CD1c-positive myeloid dendritic cell (primary cell): ENCODE results near the gene NFATC1.

Experiments
- DNase-seq: peaks from one replicate; pipeline ENCODE4 v3.0.0-alpha.2; 2016; ENCODE audit errors: extremely low spot score

NFATC1 gene

DNA sequence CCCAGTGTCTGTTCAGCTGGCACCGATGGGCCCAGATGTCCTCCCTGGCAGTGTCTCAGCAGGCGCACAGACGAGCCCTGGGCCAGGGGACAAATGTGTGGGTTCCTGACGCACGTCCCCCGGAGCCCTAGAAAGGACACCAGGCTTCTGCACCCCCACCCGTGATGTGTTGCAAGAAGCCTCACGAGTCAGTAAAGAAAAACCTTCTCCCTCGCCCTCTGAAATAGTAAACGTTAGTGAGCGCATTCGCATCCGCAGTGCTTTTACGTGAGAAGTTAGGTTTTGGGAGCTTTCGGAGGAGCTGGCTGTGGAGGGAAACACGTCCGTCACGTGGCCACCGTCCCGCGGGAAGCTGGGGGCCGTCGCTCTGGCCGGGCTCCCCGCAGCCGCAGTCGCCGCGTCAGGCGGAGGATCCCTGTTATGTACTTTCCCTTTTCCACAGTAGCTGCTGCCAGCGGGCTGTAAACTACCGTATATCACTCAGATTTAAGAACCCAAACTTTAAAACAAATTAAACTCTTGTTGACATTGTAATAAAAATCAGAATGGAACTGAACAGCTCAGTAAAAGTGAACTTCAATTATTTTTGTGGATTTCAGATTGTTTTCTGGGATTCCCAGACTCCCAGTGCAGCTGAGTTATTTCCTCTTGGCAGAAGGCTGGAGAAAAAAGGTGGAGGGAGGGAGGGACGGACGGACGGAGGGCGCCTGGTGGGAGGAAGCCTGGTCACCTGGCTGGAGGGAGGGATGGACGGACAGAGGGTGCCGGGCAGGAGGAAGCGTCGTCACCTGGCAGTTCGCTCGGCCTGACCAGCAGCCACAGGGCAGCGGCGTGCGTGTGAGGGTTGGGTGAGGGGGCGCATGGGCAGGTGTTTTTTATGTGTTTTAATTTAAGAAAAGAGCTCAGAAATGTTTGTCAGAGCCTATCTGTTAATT, 112.1 kb downstream of the NFATC1 start:
- DNase-seq, result peak; percentile 57

DNA sequence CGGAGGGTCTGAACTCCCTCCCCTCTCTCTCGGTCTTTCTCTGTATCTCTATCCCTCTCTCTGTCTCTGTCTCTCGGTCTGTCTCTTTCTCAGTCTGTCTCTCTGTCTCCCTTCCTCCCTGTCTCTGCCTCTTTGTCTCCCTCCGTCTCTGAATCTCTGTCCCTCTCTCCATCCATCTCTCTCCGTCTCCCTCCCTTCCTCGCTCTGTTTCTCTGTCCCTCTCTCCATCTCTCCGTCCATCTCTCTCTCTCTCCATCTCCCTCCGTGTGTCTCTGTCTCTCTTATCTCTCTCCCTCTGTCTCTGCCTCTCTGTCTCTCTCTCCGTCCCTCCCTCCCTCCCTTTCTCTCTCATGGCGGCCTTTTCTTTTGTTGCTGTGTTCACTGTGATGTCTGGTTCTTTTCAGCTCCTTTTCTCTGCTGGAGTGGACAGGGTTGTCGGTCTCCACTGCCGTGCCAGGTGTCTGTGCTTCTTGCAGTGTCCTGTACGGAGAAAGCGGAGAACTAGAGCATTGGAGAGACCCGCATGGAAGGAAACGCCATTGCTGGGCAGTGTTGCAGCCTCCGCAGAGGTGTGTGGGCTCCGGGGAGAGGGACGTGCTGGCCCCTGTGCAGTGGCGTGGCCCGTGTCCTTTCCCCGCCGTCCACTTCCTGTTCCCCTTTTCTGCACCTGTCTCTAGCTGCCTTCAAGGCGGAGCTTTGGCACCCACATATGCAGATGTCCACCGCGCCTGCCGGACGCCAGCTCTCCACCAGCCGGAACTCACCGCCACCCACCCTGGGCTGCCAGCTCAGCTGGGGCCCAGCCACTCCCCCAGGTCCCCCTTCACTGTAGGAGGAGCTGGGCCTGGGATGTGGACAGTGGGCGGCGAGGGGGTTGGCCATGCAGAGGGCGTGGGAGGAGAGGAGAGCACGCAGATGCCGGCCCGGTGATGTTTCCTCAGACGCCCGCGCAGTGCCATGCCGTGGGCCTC, 113.1 kb downstream of the NFATC1 start:
- DNase-seq, result peak; percentile 65

DNA sequence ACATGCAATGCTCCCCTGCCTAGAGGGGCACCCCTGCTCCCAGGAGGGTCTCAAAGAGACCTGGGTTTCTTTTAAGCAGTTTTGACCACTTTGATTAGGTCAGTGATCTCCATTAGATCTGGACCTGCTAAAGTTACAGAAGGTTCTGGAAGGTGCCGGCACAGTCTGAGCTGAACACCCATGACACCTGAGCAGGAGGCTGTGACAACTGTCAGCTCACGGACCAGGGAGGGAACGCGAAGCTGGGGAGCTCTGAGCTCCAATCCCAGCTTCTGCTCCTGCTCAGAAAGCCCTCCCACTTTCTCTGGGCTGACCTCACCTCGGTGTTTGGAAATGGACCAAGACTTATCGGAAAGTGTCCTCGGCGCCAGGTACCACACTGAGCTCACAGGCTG, 113.8 kb downstream of the NFATC1 start:
- DNase-seq, result no peak

DNA sequence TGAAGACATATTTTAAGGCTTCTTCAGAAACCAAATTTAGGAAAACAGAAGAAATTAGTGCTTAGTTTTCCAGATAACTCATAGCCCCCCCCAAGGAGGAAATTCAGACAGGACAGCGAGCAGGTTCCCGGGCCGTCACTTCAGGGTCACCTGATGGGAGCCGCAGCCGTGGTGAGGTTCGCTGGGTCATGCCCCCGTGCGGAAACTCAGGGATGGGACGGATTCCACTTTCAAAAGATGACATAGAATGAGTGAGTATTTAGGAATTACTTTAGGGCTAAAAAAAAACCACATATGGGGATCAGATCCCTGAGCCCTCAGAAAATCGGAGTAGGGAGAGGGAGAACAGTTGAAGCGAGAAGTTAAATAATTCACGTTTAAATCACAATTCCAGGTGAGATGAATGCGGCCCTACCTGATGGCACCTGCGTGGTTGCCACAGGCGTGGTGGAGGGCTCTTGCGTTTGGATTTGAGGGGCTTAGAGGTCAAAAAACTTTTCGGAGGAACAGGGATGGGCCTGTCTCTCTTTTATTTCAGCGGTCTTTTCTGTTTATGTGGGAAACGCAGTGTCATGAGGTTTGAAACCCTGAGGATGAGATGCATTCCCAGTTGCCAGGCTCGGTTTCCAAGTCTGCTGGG, 114.4 kb downstream of the NFATC1 start:
- no peak for DNase-seq

DNA sequence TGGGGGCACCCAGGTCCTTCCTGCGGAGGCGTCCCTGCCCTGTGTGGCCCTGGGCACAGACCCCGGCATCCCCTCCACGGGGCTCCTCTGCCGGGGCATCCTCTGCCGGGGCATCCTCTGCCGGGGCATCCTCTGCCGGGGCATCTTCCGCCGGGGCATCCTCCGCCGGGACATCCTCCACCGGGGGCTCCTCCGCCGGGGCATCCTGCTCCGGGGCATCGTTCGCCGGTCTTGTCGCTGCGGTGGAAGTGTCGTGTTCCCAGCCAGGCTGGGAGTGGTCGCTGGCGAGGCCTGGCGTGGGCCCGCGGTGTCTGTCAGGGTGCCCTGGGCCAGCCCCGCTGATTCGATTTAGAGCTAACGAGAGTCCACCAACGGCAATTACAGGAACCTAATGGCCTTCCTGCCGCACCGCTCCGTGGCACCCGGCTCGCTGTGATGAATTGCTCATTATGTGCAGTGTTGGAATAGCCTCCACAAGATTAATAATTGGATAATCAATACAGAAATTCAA, 115.1 kb downstream of the NFATC1 start:
- no peak for DNase-seq

DNA sequence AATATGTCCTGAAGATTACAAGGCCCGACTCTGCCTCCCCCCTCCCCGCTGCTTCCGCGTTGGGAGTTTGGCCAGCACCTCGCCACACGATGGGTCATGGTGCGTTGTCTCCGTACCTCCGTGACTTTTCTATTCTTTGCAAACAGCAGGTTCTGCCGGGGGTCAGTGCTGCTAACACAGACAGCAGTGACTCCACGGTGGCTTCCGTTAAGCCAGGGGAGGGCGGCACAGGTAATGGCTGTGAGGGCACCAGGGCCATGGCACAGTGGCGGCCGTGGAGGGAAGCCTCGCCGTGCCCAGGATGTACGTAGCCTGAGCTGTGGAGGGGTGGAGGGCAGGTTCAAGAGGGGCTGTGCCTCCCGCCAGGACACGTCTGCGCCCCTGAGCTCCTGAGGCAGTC, 115.5 kb downstream of the NFATC1 start:
- DNase-seq, result no peak

DNA sequence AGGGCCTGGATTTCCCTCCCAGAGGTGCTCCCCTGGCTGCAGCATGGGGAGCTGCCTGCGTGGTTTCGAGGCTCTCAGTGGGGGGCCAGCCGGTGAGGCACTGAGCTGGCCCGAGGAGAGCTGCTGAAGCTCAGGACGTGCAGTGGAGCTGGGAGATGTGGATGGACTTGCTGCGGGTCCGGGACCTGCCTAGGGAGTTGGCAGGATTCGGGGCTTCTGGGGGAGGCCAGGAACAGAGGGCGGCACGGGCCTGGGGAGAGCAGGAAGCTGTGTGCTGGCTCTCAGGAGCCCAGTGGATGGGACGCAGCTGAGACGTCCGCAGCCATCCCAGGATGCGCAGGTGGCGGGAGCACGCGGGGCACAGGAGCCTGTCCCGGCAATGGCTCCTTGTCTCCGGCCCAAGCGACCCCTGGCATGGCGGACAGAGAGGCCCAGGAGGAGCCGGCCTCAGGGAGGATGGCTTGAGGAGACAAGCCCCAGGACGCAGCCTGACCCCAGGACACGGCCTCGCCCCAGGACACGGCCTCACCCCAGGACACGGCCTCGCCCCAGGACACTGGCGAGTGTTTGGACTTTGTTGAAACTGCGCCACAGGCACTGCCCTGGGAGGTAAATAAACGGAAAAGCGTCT, 116.1 kb downstream of the NFATC1 start:
- no peak for DNase-seq

DNA sequence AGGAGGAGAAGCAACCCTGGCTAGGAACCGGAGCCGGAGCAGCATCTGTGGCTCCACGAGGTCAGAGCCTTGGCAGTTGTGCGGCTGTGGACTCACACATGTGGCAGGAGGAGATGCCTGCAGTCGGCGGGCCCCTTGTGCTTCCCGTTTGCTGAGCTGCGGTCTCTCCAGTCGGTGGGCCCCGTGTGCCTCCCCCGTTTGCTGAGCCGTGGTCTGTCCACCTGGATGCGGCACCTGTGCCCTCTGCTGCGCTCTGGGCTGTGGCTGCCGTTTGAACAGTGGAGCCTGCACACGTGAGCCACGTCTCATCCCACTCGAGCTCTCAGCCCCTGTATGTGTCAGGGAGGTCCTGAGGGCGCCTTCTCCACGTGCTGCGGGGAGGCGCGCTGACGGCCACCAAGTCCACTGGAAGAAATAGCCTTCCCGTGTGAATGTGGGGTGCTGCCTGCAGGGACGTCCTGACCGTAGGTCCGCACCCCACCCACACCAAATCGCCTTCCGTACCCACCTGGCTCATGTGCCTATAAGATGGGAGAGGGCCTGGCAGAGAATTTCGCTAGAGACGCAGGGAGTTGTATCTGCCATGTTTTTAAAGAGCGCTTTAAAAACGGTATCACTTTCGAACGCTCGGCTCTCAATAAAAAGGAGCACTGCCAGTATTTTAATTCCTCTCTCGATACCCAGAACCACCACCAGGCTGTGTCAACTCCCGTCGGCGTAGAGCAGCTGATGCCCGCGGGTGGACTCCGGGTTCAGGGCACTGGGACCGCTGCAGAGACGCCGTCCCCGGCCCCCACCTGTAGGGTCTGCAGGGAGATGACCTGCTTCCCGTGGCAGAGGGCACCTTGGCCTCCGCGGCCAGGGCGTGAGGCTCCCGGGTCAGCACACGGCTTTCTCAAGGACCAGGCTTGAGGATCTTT, 117.0 kb downstream of the NFATC1 start:
- DNase-seq, result no peak

DNA sequence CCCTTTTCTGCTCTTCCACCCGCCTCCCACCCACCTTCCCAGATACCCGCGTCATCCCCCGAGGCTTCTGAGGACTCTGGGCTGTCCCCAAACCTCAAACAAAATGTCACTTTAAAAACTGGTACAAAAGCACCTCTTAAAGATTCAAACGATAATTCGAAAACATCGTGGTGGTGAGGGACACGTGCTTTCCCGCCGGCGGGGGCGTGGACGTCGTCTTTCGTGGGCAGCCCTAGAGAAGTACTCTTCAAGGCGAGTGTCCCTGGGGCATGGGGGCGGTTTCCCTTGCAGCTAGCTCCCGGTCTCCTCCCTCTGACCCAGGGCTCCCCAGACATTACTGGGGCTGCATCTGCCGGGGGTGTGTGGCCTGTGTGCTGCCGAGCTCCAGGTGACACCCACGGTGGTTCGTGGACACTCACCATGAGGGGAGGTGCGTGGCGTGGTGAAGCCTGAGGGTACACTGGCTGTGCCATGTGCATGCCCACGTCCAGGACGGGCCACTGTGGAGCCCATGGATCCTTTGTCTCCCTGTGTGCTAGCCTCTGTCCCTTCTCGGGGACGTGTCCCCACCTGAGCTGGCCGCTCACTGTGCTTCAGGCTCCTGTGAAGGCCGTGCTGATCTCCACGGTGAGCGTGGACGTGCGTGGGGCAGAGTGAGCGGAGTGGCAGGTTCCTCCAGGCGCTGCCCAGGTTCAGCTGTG, 117.8 kb downstream of the NFATC1 start:
- no peak for DNase-seq

DNA sequence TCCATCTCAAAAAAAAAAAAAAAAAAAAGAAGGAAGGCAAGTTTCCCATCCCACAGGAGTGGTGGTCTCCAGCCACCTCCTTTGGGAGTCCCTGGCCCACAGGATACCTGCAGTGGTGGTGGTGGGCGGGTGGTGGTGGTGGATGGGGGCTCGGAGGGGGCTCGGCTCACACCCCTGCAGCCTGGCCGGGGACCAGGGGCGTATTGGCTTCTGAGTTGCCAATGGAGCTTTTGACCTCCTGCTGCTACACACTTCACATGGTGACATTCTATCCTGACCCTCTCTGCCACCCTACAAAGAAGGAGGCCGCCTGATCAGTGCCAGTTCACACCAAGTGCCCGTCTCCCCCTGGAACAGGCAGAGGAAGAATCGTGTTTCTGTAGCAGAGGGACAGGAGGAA, 119.6 kb downstream of the NFATC1 start:
- DNase-seq, result no peak

DNA sequence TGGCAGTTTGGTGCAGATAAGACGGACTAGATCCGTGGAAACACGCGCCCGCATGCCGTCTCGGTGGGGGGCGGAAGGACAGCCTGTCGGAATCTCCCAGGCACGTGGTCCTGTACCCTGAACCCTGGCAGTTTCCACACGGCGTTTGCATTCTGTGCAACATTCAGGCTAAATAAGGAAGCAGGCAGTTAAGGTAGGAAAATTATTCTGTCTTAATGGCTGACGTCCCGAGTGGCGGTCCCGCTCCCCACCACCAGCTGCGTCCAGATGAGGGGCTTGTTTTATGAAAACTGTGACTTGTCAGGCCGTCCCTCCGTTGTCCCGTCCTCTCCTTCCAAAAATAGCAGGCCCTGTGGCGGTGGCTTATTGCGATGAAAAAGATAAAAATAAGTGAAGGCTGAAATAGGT, 120.2 kb downstream of the NFATC1 start:
- no peak for DNase-seq

DNA sequence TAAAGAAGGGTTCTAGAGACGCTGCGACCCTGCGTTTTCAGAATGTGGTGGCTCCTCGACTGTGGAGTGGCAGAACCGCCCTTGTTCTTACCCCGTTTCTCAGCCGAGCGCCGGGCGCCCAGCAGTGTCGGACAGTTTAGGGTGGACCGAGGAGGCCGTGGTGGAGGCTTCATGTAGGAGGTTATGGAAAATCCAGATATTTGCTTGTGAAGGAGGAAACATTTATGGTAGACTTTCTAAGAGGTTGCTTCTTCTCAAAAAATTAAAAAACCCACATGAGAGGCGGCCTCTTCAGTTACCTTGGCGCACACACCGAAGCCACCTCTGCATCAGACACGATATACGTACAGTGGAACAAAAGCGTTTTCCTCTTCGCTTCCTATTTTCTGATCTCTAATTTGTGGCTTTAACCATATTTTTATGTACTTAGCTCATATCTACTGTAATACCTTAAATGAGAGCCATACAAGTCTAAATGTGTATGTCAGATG, 120.8 kb downstream of the NFATC1 start:
- DNase-seq, result no peak

DNA sequence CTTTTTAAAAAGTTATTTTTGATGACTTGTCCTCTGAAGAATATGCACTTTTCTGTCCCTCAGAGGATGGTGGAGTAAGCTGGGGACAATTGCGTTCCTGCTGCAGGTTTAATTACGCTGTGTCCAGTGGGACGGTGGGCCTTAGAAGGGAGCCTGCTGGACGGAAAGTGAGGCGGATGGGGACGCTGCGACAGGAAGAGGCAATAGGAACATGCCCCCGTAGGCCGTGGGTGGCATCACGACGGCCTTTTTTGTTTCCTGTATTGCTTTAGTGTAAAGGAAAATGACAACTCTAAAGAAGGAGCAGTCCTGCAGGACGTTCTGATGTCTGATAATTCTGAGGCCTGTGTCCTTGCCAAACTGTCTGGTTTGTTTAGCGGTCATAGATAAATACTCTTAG, 121.6 kb downstream of the NFATC1 start:
- DNase-seq, result peak; percentile 40

DNA sequence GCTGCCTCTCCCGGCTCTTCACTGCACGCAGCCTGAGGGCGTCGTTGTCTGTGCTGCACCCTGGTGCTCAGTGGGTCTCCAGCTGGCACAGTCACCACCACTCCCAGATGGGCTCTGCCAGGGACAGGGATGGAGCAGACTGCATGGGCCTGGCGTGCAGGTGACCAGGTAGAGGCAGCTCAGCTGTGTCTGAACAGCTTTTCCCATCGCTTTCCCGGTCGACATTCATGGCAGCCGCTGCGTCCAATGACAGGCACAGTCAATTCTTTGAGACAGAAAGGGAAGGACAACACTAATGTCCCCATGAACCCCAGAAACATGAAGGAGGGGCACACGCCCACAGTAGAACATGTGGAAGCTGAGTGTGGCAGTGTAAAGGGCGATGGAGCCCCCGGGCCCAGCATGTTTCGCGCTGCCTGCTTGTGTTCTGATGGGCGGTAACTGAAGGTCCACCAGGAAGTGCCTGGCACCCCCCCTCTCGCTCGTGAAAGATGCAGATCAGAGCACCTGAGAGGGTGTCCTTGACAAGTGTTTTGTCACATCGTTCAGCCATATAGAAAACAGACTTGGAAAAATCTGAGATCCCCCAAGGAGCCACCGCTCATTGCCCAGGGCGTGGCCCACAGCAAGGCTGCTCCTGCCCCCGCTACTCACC, 122.4 kb downstream of the NFATC1 start:
- no peak for DNase-seq

DNA sequence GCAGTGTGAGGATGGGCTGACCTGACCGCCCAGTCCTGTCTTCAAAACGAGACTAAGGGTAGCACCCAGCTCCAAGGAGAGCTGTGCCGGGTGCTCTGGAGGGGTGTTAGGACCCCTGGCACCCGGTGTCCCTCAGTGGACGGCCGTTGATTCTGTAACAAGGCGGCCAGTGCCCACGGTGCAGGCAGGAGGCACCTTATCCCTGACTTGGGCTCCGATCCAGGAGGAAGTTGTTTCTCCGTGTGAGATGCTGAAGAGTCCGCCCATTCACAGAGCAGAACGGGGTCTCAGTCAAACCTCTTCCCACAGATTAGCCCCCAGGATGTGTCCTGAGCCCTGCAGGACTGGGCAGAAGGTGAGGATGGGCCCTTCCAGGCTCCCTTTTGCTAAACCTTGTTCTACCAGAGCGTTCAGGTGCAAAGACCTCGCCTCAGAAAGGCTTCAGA, 123.0 kb downstream of the NFATC1 start:
- DNase-seq, result no peak

DNA sequence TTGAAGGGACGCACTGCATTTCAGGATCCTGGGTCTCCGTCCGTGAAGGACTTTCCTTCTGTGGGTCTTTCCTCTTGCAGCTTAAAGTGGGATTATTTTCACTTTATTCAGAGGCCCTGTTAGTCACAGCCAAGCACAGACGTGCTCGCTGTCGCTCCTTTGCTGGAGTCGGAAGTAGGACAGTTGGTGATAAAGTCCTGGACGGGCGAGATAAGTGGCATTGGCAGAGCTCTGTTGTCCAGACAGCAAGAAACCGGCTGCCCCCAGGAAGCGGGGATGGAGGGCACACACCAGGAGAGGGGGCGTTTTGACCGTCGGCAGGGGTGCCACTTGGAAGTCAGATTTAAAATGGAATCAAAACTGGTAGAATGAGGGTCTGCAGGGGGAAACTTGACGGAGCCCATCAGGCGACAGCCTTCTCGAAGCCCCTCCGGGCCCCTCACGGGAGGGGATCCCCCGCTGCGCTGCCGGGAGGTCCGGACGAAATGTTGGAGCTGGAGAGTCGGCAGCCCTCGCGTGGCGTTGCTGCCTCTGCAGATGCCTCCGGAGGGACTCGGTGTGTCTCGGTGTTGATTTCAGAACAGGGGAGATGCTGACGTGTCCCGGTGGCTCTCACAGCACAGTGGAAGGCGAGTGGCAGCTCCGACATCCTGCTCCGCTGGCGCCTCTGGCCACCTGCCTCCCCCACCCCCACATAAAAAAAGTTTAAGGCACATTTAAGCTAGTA, 124.2 kb downstream of the NFATC1 start:
- DNase-seq, result no peak

DNA sequence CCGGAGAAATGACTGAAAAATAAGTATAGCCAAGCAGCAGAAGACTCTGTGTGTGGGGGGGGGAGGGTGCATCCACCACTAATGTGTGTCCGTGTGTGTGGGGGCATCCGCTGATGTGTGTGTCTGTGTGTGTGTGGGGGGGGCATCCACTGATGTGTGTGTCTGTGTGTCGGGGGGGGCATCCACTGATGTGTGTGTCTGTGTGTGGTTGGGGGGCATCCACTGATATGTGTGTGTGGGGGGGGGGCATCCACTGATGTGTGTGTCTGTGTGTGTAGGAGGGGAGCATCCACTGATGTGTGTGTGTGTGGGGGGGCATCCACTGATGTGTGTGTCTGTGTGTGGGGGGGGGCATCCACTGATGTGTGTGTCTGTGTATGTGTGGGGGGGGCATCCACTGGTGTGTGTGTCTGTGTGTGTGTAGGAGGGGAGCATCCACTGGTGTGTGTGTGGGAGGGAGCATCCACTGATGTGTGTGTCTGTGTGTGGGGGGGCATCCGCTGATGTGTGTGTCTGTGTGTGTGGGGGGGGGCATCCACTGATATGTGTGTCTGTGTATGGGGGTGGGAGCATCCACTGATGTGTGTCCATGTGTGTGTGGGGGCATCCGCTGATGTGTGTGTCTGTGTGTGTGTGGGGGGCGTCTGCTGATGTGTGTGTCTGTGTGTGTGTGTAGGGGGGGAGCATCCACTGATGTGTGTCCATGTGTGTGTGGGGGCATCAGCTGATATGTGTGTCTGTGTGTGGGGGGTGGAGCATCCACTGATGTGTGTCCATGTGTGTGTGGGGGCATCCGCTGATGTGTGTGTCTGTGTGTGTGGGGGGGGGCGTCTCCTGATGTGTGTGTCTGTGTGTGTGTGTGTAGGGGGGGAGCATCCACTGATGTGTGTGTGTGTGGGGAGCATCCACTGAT, 125.0 kb downstream of the NFATC1 start:
- DNase-seq, result no peak
